HCT116 (cell line): ENCODE data around the gene HTRA3. TPM values are rescaled to one million over a fixed set of nuclear protein-coding genes. Genes with fewer than 3 reads are reported as not detected.

Source experiments
- ATAC-seq: fragments of 200-7000 bp; cut with Tn5 transposase; 2 replicates; pipeline ENCODE4 v1.9.1; 2020; ENCODE audit warnings: mild to moderate bottlenecking, moderate library complexity
- BruUV-seq: library from RNA; stranded (reverse); fragments of 400-500 nt; replicated peaks from 2 replicates; lab custom pipeline; 2021; lab: Mats Ljungman, UMichigan
- CTCF ChIA-PET: fragments of 300-600 bp; sonication (Branson Sonifier 250); formaldehyde crosslinking; loops from one replicate; lab custom pipeline; 2021; ENCODE audit warnings: antibody characterized with exemption; lab: Charles Lee
- POLR2A ChIA-PET: fragments of 300-600, 350-600 bp; sonication (Branson Sonifier 250); formaldehyde crosslinking; loops from one replicate; lab custom pipeline; 2021; ENCODE audit warnings: antibody characterized with exemption; lab: Charles Lee
- RAD21 ChIA-PET, 2 experiments: fragments of 300-600 bp; sonication (Branson Sonifier 250); formaldehyde crosslinking; loops; one replicate each; lab custom pipeline; 2023; ENCODE audit warnings: low total read pairs in 2 of 2; ENCODE audit not compliant: uncharacterized antibody in 2 of 2, unreplicated experiment in 2 of 2, low non-redundant PET in 1 of 2; lab: Charles Lee
- DNase-seq: peaks from one replicate; pipeline ENCODE4 v3.0.0-alpha.2; 2010; ENCODE audit warnings: low read depth, low spot score
- H2AFZ ChIP-seq: fragments of 200-600 bp; shearing (Covaris generic), sonication (generic); 2 replicates; pipeline ENCODE4 v1.6.1; 2017; ENCODE audit warnings: low read depth, mixed run types, mixed read lengths, antibody characterized with exemption, low read length; ENCODE audit not compliant: poor library complexity, severe bottlenecking
- H3K27ac ChIP-seq: 2 replicates; pipeline ENCODE4 v1.5.1; 2012; ENCODE audit warnings: low read depth, low read length
- H3K27me3 ChIP-seq: fragments of 200-600 bp; sonication (generic); 2 replicates; pipeline ENCODE4 v1.6.1; 2016; ENCODE audit warnings: mixed run types, low read length, mixed read lengths; ENCODE audit not compliant: insufficient read depth
- H3K36me3 ChIP-seq, 2 experiments: fragments of 200-500 bp in 1 of 2; fragments of 200-600 bp in 1 of 2; sonication (Bioruptor generic) in 1 of 2; sonication (generic) in 1 of 2; 2 replicates each; pipeline versions ENCODE4 v1.5.1 to v1.6.1; 2014 to 2016; ENCODE audit warnings: low read length in 2 of 2, inconsistent platforms in 1 of 2, mixed read lengths in 1 of 2, mixed run types in 1 of 2; ENCODE audit not compliant: insufficient read depth in 2 of 2, control insufficient read depth in 1 of 2
- H3K4me1 ChIP-seq, 2 experiments: fragments of 200-600 bp in 1 of 2; sonication (generic) in 1 of 2; 2 replicates each; pipeline versions ENCODE4 v1.5.1 to v1.6.1; 2012 to 2017; ENCODE audit warnings: low read length in 2 of 2, inconsistent platforms in 1 of 2, mild to moderate bottlenecking in 1 of 2, mixed read lengths in 1 of 2, mixed run types in 1 of 2, moderate library complexity in 1 of 2; ENCODE audit not compliant: insufficient read depth in 2 of 2, control insufficient read depth in 1 of 2
- H3K4me2 ChIP-seq: fragments of 200-600 bp; sonication (generic); 2 replicates; pipeline ENCODE4 v1.6.1; 2017; ENCODE audit warnings: mixed run types, low read length, mixed read lengths
- H3K4me3 ChIP-seq, 2 experiments: fragments of 200-600 bp in 1 of 2; sonication (generic) in 1 of 2; replicated peaks in 1 of 2; 2 replicates each; pipeline ENCODE4 v1.5.1; 2011 to 2016; ENCODE audit warnings: low read length in 2 of 2, control low read depth in 1 of 2, low read depth in 1 of 2, mild to moderate bottlenecking in 1 of 2, mixed read lengths in 1 of 2, mixed run types in 1 of 2
- H3K79me2 ChIP-seq: fragments of 200-600 bp; sonication (generic); 2 replicates; pipeline ENCODE4 v1.6.1; 2017; ENCODE audit warnings: mild to moderate bottlenecking, mixed run types, low read length, moderate library complexity, mixed read lengths; ENCODE audit not compliant: insufficient read depth
- H3K9ac ChIP-seq: fragments of 200-600 bp; sonication (generic); 2 replicates; pipeline ENCODE4 v1.6.1; 2016; ENCODE audit warnings: low read length, mixed read lengths
- H3K9me2 ChIP-seq: fragments of 200-600 bp; sonication (generic), shearing (Covaris generic); 2 replicates; pipeline ENCODE4 v1.6.1; 2017; ENCODE audit warnings: mixed run types, mild to moderate bottlenecking, moderate library complexity; ENCODE audit not compliant: insufficient read depth
- H3K9me3 ChIP-seq, 2 experiments: fragments of 200-500 bp in 1 of 2; fragments of 200-600 bp in 1 of 2; sonication (Bioruptor generic) in 1 of 2; sonication (generic) in 1 of 2; 2 replicates each; pipeline ENCODE4 v1.6.1; 2014 to 2017; ENCODE audit warnings: low read length in 2 of 2, mixed read lengths in 2 of 2, inconsistent platforms in 1 of 2, low read depth in 1 of 2, mild to moderate bottlenecking in 1 of 2, mixed run types in 1 of 2, moderate library complexity in 1 of 2; ENCODE audit not compliant: control insufficient read depth in 1 of 2, insufficient read depth in 1 of 2
- H4K20me1 ChIP-seq: fragments of 200-600 bp; sonication (generic), shearing (Covaris generic); 2 replicates; pipeline ENCODE4 v1.6.1; 2017; ENCODE audit warnings: mixed run types, mild to moderate bottlenecking, moderate library complexity; ENCODE audit not compliant: insufficient read depth
- CEBPB ChIP-seq: IDR thresholded peaks from 2 replicates; pipeline ENCODE4 v1.6.1; 2012; ENCODE audit warnings: low read depth
- CTCF ChIP-seq, 3 experiments: fragments of 200-600 bp in 1 of 3; sonication (generic) in 1 of 3; IDR thresholded peaks in 2 of 3; conservative IDR thresholded peaks in 1 of 3; 2 replicates each; pipeline ENCODE4 v1.5.1; 2012 to 2017; ENCODE audit warnings: low read depth in 2 of 3, low read length in 2 of 3, antibody characterized with exemption in 1 of 3, borderline replicate concordance in 1 of 3, control low read depth in 1 of 3, mild to moderate bottlenecking in 1 of 3, mixed read lengths in 1 of 3, mixed run types in 1 of 3, moderate library complexity in 1 of 3; ENCODE audit not compliant: insufficient read depth in 1 of 3
- EGR1 ChIP-seq: IDR thresholded peaks from 2 replicates; pipeline ENCODE4 v1.6.1; 2012; ENCODE audit warnings: low read depth
- ELF1 ChIP-seq: IDR thresholded peaks from 2 replicates; pipeline ENCODE4 v1.6.1; 2012; ENCODE audit warnings: low read depth, borderline replicate concordance
- EZH2 ChIP-seq: fragments of 200-600 bp; sonication (generic); IDR thresholded peaks from 2 replicates; pipeline ENCODE4 v1.6.1; 2017; ENCODE audit warnings: antibody characterized with exemption, mixed run types
- MAX ChIP-seq: IDR thresholded peaks from 2 replicates; pipeline ENCODE4 v1.6.1; 2012
- POLR2A ChIP-seq: IDR thresholded peaks from 2 replicates; pipeline ENCODE4 v1.7.0; 2011; ENCODE audit warnings: borderline replicate concordance; ENCODE audit not compliant: insufficient read depth, insufficient read length; ENCODE audit errors: extremely low read depth
- SIN3A ChIP-seq: IDR thresholded peaks from 2 replicates; pipeline ENCODE4 v1.6.1; 2012; ENCODE audit warnings: low read depth
- SP1 ChIP-seq: IDR thresholded peaks from 2 replicates; pipeline ENCODE4 v1.6.1; 2012; ENCODE audit warnings: low read depth
- SRF ChIP-seq: IDR thresholded peaks from 2 replicates; pipeline ENCODE4 v1.6.1; 2012; ENCODE audit warnings: low read depth
- TCF7L2 ChIP-seq: IDR thresholded peaks from 2 replicates; pipeline ENCODE4 v1.7.0; 2011; ENCODE audit warnings: borderline replicate concordance, inconsistent platforms; ENCODE audit not compliant: insufficient read depth, insufficient read length; ENCODE audit errors: extremely low read depth
- YY1 ChIP-seq: IDR thresholded peaks from 2 replicates; pipeline ENCODE4 v1.6.1; 2011; ENCODE audit warnings: low read length, low read depth, moderate library complexity, mild to moderate bottlenecking; ENCODE audit not compliant: insufficient replicate concordance; ENCODE audit errors: extremely low read depth
- ZNF274 ChIP-seq: fragments of 200-500 bp; sonication (Bioruptor generic); IDR thresholded peaks from 2 replicates; pipeline ENCODE4 v1.6.1; 2014; ENCODE audit warnings: mild to moderate bottlenecking, low read depth, low read length, inconsistent platforms
- intact Hi-C: fragments of 100-400 bp; cut with micrococcal nuclease; formaldehyde crosslinking; loops from 2 replicates; pipeline ENCODE4 v1.10.0; 2022
- total RNA-seq: library from RNA; stranded (reverse); gene quantifications from one replicate; pipeline ENCODE4 v1.2.1, GENCODE V29; 2021; ENCODE audit not compliant: unreplicated experiment
- TF ChIP-seq, protein P1 (sequence below): IDR thresholded peaks from 2 replicates; pipeline ENCODE4 v1.6.1; 2012; ENCODE audit warnings: low read depth
- TF ChIP-seq, protein P2 (sequence below): IDR thresholded peaks from 2 replicates; pipeline ENCODE4 v1.6.1; 2011; ENCODE audit warnings: mild to moderate bottlenecking, low read length, moderate library complexity; ENCODE audit not compliant: insufficient replicate concordance; ENCODE audit errors: extremely low read depth

Gene HTRA3
- total RNA-seq, 1 experiment from 2014 or later = not detected

DNA sequence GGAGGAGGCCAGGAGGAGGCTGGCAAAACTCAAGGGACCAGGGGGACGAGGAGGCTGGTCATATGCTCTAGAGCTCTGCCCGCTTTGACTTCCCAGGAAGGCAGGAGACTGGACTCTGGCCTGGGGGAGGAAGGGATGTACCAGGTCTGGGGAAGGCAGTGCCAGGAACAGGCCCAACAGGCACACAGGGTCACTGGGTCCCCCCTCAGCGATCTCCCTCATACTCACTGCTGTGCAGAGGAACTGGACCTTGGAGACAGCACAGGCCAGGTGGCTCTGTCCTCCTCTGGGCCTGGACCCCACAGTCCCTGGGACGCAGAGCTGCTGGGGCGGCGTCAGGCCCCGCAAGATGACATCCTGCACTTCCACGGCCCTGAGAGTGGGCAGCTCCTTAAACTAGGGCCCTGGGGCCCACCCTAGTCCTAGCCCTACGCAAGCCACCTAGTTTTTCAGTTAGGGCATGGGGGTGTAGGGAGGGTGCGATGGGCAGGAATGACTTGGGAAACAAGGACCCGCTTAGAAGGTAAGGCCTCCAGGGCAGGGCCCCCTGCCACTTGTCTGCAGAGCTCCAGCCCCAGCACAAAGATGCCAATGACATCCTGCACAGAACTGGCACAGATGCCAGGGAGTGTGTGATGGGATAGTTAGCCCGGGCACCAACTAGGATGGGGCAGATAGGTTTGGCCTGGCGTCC lies 59.5 kb downstream of the HTRA3 start:
- Histone ChIP-seq H2AFZ (no peak overlapping the region), H3K9me2 (no peaks in the 10 kb centered on the region), H3K27me3 (no peaks in the 10 kb centered on the region), H3K4me1 (no peaks in the 10 kb centered on the region), H3K27ac (no peak overlapping the region), H3K79me2 (no peaks in the 10 kb centered on the region), H3K4me3 (no peak overlapping the region), H3K36me3 (no peaks in the 10 kb centered on the region), H3K4me2 (no peak overlapping the region), H3K9ac (no peak overlapping the region), H3K9me3 (no peaks in the 10 kb centered on the region), H4K20me1 (no peaks in the 10 kb centered on the region)
- DNase-seq (no peak), ATAC-seq (no peak)
- POLR2A ChIA-PET = no interaction called here
- intact Hi-C loops = no loop called here
- RAD21 ChIA-PET = no interaction called here
- no TSS peak for BruUV-seq
- CTCF ChIA-PET = no interaction called here
- TF ChIP-seq SP1 (no peak), YY1 (no peak), MAX (no peak), SIN3A (no peak), CEBPB (no peak), ELF1 (no peak), CTCF (IDR thresholded peaks at IDR 0.05 in 2 of 3, conservative IDR thresholded peaks at IDR 0.05 in 1 of 3; ENCODE audit: borderline replicate concordance in 1 of 3, insufficient read depth in 1 of 3, low read depth in 2 of 3, low read length in 2 of 3) (no peak), POLR2A (no peak), SRF (no peak), TCF7L2 (no peak), EZH2 (no peak), ZNF274 (no peak), EGR1 (no peak)
- TF ChIP-seq, protein P1, sequence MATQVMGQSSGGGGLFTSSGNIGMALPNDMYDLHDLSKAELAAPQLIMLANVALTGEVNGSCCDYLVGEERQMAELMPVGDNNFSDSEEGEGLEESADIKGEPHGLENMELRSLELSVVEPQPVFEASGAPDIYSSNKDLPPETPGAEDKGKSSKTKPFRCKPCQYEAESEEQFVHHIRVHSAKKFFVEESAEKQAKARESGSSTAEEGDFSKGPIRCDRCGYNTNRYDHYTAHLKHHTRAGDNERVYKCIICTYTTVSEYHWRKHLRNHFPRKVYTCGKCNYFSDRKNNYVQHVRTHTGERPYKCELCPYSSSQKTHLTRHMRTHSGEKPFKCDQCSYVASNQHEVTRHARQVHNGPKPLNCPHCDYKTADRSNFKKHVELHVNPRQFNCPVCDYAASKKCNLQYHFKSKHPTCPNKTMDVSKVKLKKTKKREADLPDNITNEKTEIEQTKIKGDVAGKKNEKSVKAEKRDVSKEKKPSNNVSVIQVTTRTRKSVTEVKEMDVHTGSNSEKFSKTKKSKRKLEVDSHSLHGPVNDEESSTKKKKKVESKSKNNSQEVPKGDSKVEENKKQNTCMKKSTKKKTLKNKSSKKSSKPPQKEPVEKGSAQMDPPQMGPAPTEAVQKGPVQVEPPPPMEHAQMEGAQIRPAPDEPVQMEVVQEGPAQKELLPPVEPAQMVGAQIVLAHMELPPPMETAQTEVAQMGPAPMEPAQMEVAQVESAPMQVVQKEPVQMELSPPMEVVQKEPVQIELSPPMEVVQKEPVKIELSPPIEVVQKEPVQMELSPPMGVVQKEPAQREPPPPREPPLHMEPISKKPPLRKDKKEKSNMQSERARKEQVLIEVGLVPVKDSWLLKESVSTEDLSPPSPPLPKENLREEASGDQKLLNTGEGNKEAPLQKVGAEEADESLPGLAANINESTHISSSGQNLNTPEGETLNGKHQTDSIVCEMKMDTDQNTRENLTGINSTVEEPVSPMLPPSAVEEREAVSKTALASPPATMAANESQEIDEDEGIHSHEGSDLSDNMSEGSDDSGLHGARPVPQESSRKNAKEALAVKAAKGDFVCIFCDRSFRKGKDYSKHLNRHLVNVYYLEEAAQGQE = no peak
- TF ChIP-seq, protein P2, sequence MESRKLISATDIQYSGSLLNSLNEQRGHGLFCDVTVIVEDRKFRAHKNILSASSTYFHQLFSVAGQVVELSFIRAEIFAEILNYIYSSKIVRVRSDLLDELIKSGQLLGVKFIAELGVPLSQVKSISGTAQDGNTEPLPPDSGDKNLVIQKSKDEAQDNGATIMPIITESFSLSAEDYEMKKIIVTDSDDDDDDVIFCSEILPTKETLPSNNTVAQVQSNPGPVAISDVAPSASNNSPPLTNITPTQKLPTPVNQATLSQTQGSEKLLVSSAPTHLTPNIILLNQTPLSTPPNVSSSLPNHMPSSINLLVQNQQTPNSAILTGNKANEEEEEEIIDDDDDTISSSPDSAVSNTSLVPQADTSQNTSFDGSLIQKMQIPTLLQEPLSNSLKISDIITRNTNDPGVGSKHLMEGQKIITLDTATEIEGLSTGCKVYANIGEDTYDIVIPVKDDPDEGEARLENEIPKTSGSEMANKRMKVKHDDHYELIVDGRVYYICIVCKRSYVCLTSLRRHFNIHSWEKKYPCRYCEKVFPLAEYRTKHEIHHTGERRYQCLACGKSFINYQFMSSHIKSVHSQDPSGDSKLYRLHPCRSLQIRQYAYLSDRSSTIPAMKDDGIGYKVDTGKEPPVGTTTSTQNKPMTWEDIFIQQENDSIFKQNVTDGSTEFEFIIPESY = no peak
